SKM-1 treated with dmso at 0.1 percent for 144 hours (cell line): ENCODE results near the gene YES1.
A peak's percentile ranks its signal among the peaks of the same experiment; 100 is the strongest.
"Not testable (repeated sequence)": the region's sequence is repeated elsewhere in the genome, so short reads cannot be mapped to it uniquely, and the experiment has no call there.

Experiments used
- DNase-seq: peaks from one replicate; lab custom pipeline; 2025; ENCODE audit not compliant: unreplicated experiment; lab: John Stamatoyannopoulos, UW

YES1 gene

GRCh38 chr18:824179-824578 lies 12.1 kb upstream of the YES1 start:
- no peak for DNase-seq

DNA sequence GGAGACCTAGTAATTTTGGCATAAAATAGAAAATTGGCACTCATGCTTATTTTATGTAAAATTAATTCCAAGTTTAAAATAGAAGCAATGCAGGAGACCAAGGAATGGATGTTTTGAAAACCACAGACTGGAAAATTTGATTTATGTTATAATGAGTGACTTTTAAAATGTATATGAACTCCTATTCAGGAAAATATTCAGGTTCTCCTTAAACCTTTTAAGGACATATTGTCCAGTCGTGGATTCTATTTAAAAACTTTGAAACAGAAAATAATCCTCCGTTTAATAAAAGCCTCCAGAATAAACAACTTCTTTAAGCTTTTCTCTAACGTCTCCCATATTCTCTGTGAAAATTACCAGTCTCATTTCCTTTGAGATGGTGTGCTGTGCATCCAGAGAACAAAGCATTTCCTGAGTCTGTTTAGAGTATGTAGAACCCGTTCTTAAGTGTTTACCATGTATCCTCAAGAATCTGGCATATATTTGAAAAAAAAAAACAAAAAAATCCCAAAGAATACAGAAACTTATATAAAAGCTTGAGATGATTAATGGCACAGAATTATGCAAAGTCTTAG lies 8.6 kb upstream of the YES1 start:
- DNase-seq: no peak

DNA sequence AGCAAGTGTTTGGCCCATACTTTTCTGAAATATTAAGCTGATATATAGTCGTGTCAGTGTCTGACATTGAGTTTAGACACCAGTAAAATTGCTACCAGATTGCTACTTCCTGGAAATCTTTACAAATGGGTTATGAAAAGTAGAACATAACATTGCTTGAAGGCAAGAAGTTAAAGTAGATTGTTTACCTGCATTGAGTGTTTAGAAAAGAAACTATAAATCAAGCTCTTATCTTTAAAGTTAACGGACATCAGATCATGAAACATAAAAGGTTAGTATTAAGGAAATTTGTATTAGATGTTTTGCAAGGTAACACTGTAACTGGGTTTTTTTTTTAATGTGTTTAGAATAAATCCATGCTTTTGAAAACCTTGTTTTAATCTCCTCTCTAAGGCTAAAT lies 4.8 kb upstream of the YES1 start:
- DNase-seq: no peak

GRCh38 chr18:816088-816653 lies 4.1 kb upstream of the YES1 start:
- no peak for DNase-seq

DNA sequence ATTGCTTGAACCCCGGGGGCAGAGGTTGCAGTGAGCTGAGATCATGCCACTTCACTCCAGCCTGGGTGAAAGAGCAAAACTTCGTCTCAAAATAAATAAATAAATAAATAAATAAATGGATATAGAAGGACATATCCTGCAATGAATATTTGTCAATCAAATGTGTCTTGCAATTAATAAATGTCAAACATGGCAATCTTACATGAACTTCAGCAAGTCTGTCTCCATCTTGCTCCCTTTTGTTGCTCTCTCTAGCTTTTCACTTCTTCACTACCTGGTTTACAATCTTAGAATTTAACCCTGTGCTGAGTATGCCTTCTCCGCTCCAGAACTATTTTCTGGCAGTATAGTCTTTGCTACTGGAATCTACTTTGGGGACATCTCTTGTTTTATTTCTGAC lies 3.3 kb upstream of the YES1 start:
- DNase-seq: no peak

GRCh38 chr18:814300-815084 lies 2.5 kb upstream of the YES1 start:
- no peak for DNase-seq

DNA sequence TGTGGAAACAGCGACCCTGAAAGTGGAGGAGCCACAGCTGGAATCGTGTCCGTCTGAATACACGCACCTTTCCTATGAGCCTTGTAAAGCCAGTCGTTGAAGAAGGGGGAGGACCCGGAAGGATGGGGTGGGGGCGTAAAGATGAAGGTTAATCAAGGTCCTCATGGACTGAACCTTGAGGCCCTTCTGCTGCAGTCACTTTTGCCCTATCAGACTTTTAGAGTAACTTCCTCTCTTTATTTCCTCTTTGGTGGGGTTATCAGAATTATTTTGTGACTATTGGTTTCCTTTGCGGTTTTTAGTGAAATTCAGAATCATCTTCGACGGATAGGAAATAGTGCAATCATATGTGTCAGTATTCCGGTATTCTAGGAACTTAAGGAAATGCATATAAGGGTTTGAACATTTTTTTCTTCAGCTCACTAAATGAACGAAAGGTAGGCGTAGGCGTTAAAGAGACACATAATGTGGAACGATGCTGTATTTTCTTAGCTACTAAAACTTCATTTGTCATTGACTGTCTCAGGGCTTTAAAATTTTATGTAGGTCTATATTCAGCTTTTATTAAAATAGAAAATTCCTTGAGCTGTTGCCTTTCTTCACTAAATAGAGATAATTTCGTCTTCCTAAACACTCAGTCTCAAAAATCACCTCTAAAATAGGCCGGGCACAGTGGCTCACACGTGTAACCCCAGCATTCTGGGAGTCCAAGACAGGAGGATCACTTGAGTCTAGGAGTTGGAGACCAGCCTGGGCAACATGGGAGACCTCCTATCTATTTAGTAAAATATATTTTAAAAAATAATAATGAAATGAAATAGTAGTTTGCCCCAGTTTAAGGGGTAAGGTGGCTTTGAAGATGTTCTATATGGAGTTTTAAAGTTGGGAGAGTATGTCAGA lies 1.4 kb upstream of the YES1 start:
- peak; percentile 91 for DNase-seq

DNA sequence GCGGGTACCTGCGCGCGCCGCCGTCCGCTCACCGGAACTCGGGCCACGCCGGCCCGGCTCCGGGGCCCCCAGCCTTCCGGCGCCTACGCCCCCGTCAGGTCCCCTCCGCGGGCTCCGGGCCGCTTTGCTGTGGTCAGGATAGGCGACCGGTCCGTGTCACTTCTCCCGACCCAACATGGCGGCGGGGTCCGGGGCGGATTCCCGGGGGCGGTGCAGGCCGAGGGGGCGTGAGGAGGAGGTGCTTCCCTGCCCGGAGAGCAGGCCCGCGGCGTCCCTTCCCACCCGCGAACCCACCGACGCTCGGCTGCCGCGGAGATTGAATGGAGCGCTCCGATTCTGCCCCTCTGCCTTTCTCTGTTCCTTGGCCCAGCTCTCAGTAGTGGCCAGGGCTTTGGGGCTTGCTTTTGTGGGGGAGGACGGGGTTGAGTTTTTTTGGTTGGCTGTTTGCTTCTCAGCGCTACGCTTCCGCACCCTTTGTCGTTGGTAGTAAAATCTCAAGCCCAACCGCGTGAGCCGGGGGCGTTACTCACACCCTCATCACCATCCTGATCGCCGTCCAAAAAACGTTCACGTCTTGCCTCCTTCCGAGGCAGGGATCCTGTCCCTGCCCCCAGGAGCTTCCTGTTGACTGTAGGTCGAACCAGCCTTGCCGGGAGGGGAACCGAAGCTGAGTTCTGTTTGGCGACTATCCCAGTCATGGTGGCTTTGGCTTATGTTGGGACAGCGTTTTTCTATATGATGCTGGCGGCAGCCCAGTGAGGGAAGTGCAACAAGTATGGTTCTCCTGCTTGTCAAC lies 532 bp upstream of the YES1 start:
- peak; percentile 77 for DNase-seq

DNA sequence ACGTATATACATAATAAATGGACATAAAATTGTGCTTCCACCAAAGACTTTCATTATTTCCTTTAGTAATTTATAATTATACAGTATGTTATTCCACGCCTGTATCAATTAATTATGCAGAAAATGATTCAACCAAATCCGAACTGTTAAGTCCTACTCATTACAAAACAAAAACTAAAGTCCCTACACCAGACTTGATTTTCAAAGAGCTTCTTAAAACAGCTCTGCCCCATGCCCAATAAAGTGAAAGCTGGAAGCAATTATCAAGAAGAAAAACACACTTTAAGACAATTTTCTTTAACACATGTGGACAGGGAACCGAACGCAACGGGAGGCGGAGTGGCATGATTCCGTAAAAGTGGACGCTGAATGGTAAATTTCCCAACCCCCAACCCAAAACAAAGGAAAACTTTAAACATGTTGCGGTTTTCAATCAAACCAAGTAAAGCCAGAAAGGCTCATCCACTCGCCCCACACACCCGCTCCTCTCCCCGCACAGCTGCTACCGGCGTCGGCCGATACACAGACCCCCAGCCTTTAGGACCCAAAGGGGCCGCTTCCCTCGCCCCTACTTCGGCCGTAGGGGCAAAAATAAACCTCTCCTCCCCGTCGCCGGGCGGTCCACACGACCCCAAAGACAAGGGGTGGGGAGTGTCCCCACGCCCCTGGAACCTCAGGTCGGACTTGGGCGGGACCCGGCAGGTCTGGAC lies 705 bp downstream of the YES1 start:
- no peak for DNase-seq

DNA sequence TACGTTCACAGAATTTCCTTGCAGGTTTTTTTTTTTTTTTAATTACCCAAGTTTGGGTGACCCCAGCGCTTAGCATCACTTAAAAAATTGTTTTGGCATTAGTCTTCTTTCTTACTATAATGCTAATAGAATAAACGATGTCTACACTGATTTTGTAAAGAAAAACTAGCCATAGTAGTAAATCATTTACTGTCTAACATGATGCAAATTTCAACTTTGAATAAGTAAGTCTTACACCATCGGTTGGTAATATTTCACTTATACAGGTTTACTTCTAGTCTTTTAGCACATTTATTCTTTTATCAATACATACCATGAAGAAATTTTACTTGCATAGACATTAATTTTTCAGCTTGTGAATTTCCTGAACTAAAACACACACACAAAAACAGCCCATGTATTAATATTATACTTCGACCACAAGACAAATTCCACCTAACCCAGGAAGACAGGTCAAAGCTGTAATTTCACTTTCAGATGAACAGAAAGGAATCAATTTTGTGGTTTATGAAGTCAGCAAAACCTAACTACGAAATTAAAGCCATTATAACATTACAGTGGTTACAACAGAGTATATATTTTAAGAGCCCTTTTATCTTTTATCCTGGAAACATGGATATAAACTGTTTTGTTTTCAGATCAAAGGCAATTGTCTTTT lies 1.9 kb downstream of the YES1 start:
- DNase-seq: no peak

GRCh38 chr18:809228-809627 lies 2.8 kb downstream of the YES1 start:
- DNase-seq: not testable (repeated sequence)

DNA sequence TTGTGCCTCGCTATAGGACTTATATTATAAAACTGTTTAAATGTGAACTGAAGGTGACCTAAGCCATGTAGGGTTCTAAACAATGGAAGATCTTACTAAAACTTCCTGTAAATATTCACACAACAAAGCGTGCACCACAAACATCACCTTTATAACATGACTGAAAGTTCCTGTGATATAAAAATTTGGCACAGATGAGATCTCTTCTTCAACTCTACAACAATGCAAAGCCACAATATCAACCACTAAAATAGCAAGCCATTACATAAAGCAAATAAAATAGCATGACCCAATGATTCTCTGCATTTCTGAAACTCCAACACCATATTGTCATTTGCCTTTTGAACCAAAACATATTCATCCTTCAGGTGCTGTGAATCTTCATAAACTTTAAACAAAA lies 3.5 kb downstream of the YES1 start:
- no peak for DNase-seq

DNA sequence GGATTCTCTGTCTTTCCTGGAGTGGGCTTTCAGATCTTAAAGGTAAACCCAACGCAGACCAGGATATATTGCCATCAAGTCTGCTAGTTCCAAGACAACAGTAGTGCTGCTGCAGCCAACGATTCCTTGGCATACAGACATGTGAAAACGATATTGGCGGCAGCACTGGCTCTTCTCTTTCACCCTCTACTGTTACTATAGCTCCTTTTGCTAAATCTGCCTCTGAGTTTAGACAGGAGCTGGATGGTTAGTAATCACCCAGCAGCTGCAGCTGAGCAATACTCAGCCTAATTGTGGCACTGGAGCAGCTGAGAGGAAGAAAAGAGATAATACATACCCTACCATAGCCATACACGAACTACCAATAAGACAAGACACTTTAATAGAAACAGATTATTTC lies 4.0 kb downstream of the YES1 start:
- no peak for DNase-seq

GRCh38 chr18:805755-806110 lies 6.3 kb downstream of the YES1 start:
- DNase-seq: no peak

- DNase-seq: no peak
Measured at GRCh38 chr18:805008-805754, 6.9 kb downstream of the YES1 start.

GRCh38 chr18:801137-801536 lies 10.9 kb downstream of the YES1 start:
- peak; percentile 23 for DNase-seq

- no peak for DNase-seq
Measured at GRCh38 chr18:799943-800342, 12.1 kb downstream of the YES1 start.

DNA sequence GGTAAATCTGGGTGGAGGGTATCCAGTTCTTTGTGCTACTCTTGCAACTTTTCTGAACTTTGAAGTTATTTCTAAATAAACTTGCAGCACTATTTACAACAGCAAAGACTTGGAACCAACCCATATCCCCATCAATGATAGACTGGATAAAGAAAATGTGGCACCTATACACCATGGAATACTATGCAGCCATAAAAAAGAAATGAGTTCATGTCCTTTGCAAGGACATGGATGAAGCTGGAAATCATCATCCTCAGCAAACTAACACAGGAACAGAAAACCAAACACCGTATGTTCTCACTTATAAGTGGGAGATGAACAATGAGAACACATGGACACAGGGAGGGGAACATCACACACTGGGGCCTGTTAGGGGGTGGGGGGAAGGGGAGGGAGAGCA lies 16.7 kb downstream of the YES1 start:
- not testable (repeated sequence) for DNase-seq

GRCh38 chr18:789397-789796 lies 22.6 kb downstream of the YES1 start:
- no peak for DNase-seq
